ENCODE results near the gene SCAMP3.
"Not testable (repeated sequence)": the region's sequence is repeated elsewhere in the genome, so short reads cannot be mapped to it uniquely, and the experiment has no call there.

Gene SCAMP3

GRCh38 chr1:155227261-155228095 is 34.7 kb downstream of the SCAMP3 start:
- Histone ChIP-seq H2AK5ac (ENCODE audit: low read length, severe bottlenecking) (no peak overlapping the region), H2BK5ac (ENCODE audit: low read depth, low read length, poor library complexity, severe bottlenecking) (no peak overlapping the region), H3K9me3 (ENCODE audit: control insufficient read depth, low read length) (no peaks in the 10 kb centered on the region), H3K14ac (ENCODE audit: low read length in 2 of 2) (peak overlapping the region in 1 of 2 experiments; percentile 1), H3K27me3 (ENCODE audit: control insufficient read depth in 1 of 2, insufficient read depth in 1 of 2, low read length in 2 of 2) (no peaks in the 10 kb centered on the region), H3K4ac (ENCODE audit: low read depth in 1 of 2, low read length in 2 of 2) (peak overlapping the region; percentile 39 to 92), H3K18ac (ENCODE audit: low read depth in 1 of 2, low read length in 2 of 2) (peak overlapping the region; percentile 14 to 46), H3K23ac (ENCODE audit: low read length in 2 of 2) (no peak overlapping the region), H4K8ac (ENCODE audit: low read length) (peak overlapping the region; percentile 86), H2BK12ac (ENCODE audit: low read length in 2 of 2) (no peak overlapping the region), H3K36me3 (ENCODE audit: control insufficient read depth in 1 of 2, insufficient read depth in 2 of 2, low read depth in 1 of 2, low read length in 2 of 2) (no peaks in the 10 kb centered on the region), H4K91ac (ENCODE audit: low read length) (peak overlapping the region; percentile 89), H2BK15ac (ENCODE audit: low read depth, poor library complexity, severe bottlenecking) (no peak overlapping the region), H3K79me1 (replicated peaks; ENCODE audit: low read length, poor library complexity, severe bottlenecking) (peaks cover 2% of the 10 kb centered on the region), H3K4me2 (ENCODE audit: low read length, poor library complexity, severe bottlenecking) (peak overlapping the region; percentile 66), H3K4me1 (ENCODE audit: control insufficient read depth, insufficient read depth, low read depth, low read length) (peaks cover 19% of the 10 kb centered on the region), H3K9ac (ENCODE audit: low read length) (peak overlapping the region; percentile 95), H2AFZ (ENCODE audit: low read depth, low read length) (peak overlapping the region; percentile 54), H3K4me3 (ENCODE audit: insufficient read depth in 1 of 2, low read depth in 1 of 2, low read length in 2 of 2) (peak overlapping the region; percentile 51 to 85), H3K27ac (ENCODE audit: low read length, poor library complexity, severe bottlenecking) (peak overlapping the region; percentile 59), H2BK120ac (ENCODE audit: low read depth, low read length) (peak overlapping the region; percentile 71)
- DNase-seq, result peak; percentile 99
- WGBS, result 1% methylated on average over 41 of the region's 42 CpGs

DNA sequence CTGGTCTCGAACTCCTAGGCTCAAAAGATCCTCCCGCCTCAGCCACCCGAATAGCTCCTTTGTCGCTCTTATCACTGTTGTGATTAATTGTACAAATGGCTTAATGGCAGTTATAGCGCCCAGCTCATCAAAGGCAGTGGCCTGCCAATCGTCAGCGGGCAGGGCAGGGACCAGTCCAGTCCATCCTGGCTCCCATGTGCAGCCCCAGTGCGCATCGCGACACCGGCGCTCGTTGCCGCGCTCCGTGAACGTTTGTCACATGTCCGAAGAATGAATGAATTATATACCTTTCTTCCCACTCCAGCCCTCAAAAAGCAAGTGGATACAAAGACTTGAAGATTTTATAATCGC is 35.3 kb downstream of the SCAMP3 start:
- Histone ChIP-seq H4K91ac (ENCODE audit: low read length) (no peak overlapping the region), H3K79me1 (replicated peaks; ENCODE audit: low read length, poor library complexity, severe bottlenecking) (peaks cover 2% of the 10 kb centered on the region), H3K9me3 (ENCODE audit: control insufficient read depth, low read length) (no peaks in the 10 kb centered on the region), H3K36me3 (ENCODE audit: control insufficient read depth in 1 of 2, insufficient read depth in 2 of 2, low read depth in 1 of 2, low read length in 2 of 2) (no peaks in the 10 kb centered on the region), H3K27me3 (ENCODE audit: control insufficient read depth in 1 of 2, insufficient read depth in 1 of 2, low read length in 2 of 2) (no peaks in the 10 kb centered on the region), H3K27ac (ENCODE audit: low read length, poor library complexity, severe bottlenecking) (peak overlapping the region; percentile 49), H3K14ac (ENCODE audit: low read length in 2 of 2) (peak overlapping the region in 1 of 2 experiments; percentile 89), H3K4me1 (ENCODE audit: control insufficient read depth, insufficient read depth, low read depth, low read length) (peaks cover 15% of the 10 kb centered on the region), H3K23ac (ENCODE audit: low read length in 2 of 2) (peak overlapping the region in 1 of 2 experiments; percentile 46), H3K4ac (ENCODE audit: low read depth in 1 of 2, low read length in 2 of 2) (peak overlapping the region in 1 of 2 experiments; percentile 92), H2AFZ (ENCODE audit: low read depth, low read length) (no peak overlapping the region), H4K8ac (ENCODE audit: low read length) (peak overlapping the region; percentile 8), H3K9ac (ENCODE audit: low read length) (peak overlapping the region; percentile 95), H2AK5ac (ENCODE audit: low read length, severe bottlenecking) (no peak overlapping the region), H2BK120ac (ENCODE audit: low read depth, low read length) (no peak overlapping the region), H2BK5ac (ENCODE audit: low read depth, low read length, poor library complexity, severe bottlenecking) (no peak overlapping the region), H3K4me2 (ENCODE audit: low read length, poor library complexity, severe bottlenecking) (peak overlapping the region; percentile 66), H2BK15ac (ENCODE audit: low read depth, poor library complexity, severe bottlenecking) (no peak overlapping the region), H3K4me3 (ENCODE audit: insufficient read depth in 1 of 2, low read depth in 1 of 2, low read length in 2 of 2) (peak overlapping the region; percentile 60 to 85), H3K18ac (ENCODE audit: low read depth in 1 of 2, low read length in 2 of 2) (peak overlapping the region; percentile 65 to 90), H2BK12ac (ENCODE audit: low read length in 2 of 2) (peak overlapping the region in 1 of 2 experiments; percentile 70)
- under 1% methylated on average over 13 of the region's 19 CpGs for WGBS
- DNase-seq, result peak; percentile 78

- H2BK120ac ChIP-seq (ENCODE audit: low read depth, low read length), result no peak overlapping the region
- H3K4ac ChIP-seq (ENCODE audit: low read depth in 1 of 2, low read length in 2 of 2), result peak overlapping the region; percentile 73 to 92
- peak overlapping the region in 1 of 2 experiments; percentile 66 for H2BK12ac ChIP-seq (ENCODE audit: low read length in 2 of 2)
- peak overlapping the region in 1 of 2 experiments; percentile 46 for H3K23ac ChIP-seq (ENCODE audit: low read length in 2 of 2)
- H3K4me3 ChIP-seq (ENCODE audit: insufficient read depth in 1 of 2, low read depth in 1 of 2, low read length in 2 of 2), result peak overlapping the region; percentile 60 to 85
- no peaks in the 10 kb centered on the region for H3K36me3 ChIP-seq (ENCODE audit: control insufficient read depth in 1 of 2, insufficient read depth in 2 of 2, low read depth in 1 of 2, low read length in 2 of 2)
- peak; percentile 83 for DNase-seq
- H2AK5ac ChIP-seq (ENCODE audit: low read length, severe bottlenecking), result peak overlapping the region; percentile 33
- H3K9ac ChIP-seq (ENCODE audit: low read length), result peak overlapping the region; percentile 95
- no peaks in the 10 kb centered on the region for H3K9me3 ChIP-seq (ENCODE audit: control insufficient read depth, low read length)
- peak overlapping the region; percentile 41 for H2BK15ac ChIP-seq (ENCODE audit: low read depth, poor library complexity, severe bottlenecking)
- peak overlapping the region; percentile 66 for H3K4me2 ChIP-seq (ENCODE audit: low read length, poor library complexity, severe bottlenecking)
- H3K14ac ChIP-seq (ENCODE audit: low read length in 2 of 2), result no peak overlapping the region
- H4K8ac ChIP-seq (ENCODE audit: low read length), result no peak overlapping the region
- peaks cover 2% of the 10 kb centered on the region for H3K79me1 ChIP-seq (replicated peaks; ENCODE audit: low read length, poor library complexity, severe bottlenecking)
- no peak overlapping the region for H4K91ac ChIP-seq (ENCODE audit: low read length)
- H2BK5ac ChIP-seq (ENCODE audit: low read depth, low read length, poor library complexity, severe bottlenecking), result no peak overlapping the region
- H3K27me3 ChIP-seq (ENCODE audit: control insufficient read depth in 1 of 2, insufficient read depth in 1 of 2, low read length in 2 of 2), result no peaks in the 10 kb centered on the region
- peaks cover 15% of the 10 kb centered on the region for H3K4me1 ChIP-seq (ENCODE audit: control insufficient read depth, insufficient read depth, low read depth, low read length)
- WGBS, result 2% methylated on average over 6 of the region's 7 CpGs
- peak overlapping the region; percentile 49 for H3K27ac ChIP-seq (ENCODE audit: low read length, poor library complexity, severe bottlenecking)
- H2AFZ ChIP-seq (ENCODE audit: low read depth, low read length), result no peak overlapping the region
- peak overlapping the region; percentile 65 to 90 for H3K18ac ChIP-seq (ENCODE audit: low read depth in 1 of 2, low read length in 2 of 2)
Measured at GRCh38 chr1:155226188-155226909, 35.8 kb downstream of the SCAMP3 start.

DNA sequence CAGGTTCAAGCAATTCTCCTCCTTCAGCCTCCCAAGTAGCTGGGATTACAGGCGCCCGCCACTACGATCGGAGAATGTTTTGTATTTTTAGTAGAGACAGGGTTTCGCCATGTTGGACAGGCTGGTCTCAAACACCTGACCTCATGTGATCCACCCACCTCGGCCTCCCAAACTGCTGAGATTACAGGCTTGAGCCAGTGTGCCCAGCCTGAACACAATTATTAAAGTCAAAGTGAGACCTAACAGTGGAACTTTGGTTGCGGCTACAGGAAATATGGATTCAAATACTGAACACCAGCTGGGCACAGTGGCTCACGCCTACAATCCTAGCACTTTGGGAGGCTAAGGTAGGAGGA is 36.8 kb downstream of the SCAMP3 start:
- DNase-seq; H2BK5ac ChIP-seq (ENCODE audit: low read depth, low read length, poor library complexity, severe bottlenecking); H2BK15ac ChIP-seq (ENCODE audit: low read depth, poor library complexity, severe bottlenecking); H3K14ac ChIP-seq (ENCODE audit: low read length in 2 of 2); H3K9me3 ChIP-seq (ENCODE audit: control insufficient read depth, low read length); H3K23ac ChIP-seq (ENCODE audit: low read length in 2 of 2); H3K27me3 ChIP-seq (ENCODE audit: control insufficient read depth in 1 of 2, insufficient read depth in 1 of 2, low read length in 2 of 2); H3K4me2 ChIP-seq (ENCODE audit: low read length, poor library complexity, severe bottlenecking); H4K91ac ChIP-seq (ENCODE audit: low read length); H2BK120ac ChIP-seq (ENCODE audit: low read depth, low read length); H3K79me1 ChIP-seq (replicated peaks; ENCODE audit: low read length, poor library complexity, severe bottlenecking); H2AFZ ChIP-seq (ENCODE audit: low read depth, low read length); H3K36me3 ChIP-seq (ENCODE audit: control insufficient read depth in 1 of 2, insufficient read depth in 2 of 2, low read depth in 1 of 2, low read length in 2 of 2): not testable (repeated sequence)
- WGBS, result 99% methylated on average over 8 of the region's 8 CpGs
- peak overlapping the region; percentile 95 for H3K9ac ChIP-seq (ENCODE audit: low read length)
- H3K27ac ChIP-seq (ENCODE audit: low read length, poor library complexity, severe bottlenecking), result peak overlapping the region; percentile 77
- H3K4ac ChIP-seq (ENCODE audit: low read depth in 1 of 2, low read length in 2 of 2), result peak overlapping the region; percentile 24 to 29
- peaks cover 15% of the 10 kb centered on the region for H3K4me1 ChIP-seq (ENCODE audit: control insufficient read depth, insufficient read depth, low read depth, low read length)
- H3K18ac ChIP-seq (ENCODE audit: low read depth in 1 of 2, low read length in 2 of 2), result peak overlapping the region; percentile 67 to 77
- peak overlapping the region; percentile 87 to 95 for H2BK12ac ChIP-seq (ENCODE audit: low read length in 2 of 2)
- peak overlapping the region in 1 of 2 experiments; percentile 28 for H3K4me3 ChIP-seq (ENCODE audit: insufficient read depth in 1 of 2, low read depth in 1 of 2, low read length in 2 of 2)
- peak overlapping the region; percentile 98 for H2AK5ac ChIP-seq (ENCODE audit: low read length, severe bottlenecking)
- peak overlapping the region; percentile 16 for H4K8ac ChIP-seq (ENCODE audit: low read length)

All from mesenchymal stem cell (in vitro differentiated cells and primary cell).